ENCODE data around the gene GALNT2.

Gene GALNT2

GRCh38 chr1:230316864-230317745, 250.1 kb downstream of the GALNT2 start:
- no peak overlapping the region for H3K4me3 ChIP-seq (replicated peaks in 1 of 2; ENCODE audit: low read depth in 2 of 2, low read length in 2 of 2)
- TF ChIP-seq, protein P1, sequence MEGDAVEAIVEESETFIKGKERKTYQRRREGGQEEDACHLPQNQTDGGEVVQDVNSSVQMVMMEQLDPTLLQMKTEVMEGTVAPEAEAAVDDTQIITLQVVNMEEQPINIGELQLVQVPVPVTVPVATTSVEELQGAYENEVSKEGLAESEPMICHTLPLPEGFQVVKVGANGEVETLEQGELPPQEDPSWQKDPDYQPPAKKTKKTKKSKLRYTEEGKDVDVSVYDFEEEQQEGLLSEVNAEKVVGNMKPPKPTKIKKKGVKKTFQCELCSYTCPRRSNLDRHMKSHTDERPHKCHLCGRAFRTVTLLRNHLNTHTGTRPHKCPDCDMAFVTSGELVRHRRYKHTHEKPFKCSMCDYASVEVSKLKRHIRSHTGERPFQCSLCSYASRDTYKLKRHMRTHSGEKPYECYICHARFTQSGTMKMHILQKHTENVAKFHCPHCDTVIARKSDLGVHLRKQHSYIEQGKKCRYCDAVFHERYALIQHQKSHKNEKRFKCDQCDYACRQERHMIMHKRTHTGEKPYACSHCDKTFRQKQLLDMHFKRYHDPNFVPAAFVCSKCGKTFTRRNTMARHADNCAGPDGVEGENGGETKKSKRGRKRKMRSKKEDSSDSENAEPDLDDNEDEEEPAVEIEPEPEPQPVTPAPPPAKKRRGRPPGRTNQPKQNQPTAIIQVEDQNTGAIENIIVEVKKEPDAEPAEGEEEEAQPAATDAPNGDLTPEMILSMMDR (IDR thresholded peaks at IDR 0.05; ENCODE audit: low read depth, low read length): no peak
- no peak for DNase-seq (ENCODE audit: low read depth in 2 of 2)

- TF ChIP-seq, protein P1 (IDR thresholded peaks at IDR 0.05; ENCODE audit: low read depth, low read length): no peak
- DNase-seq (ENCODE audit: low read depth in 2 of 2): no peak
- no peak overlapping the region for H3K4me3 ChIP-seq (replicated peaks in 1 of 2; ENCODE audit: low read depth in 2 of 2, low read length in 2 of 2)
Observed at GRCh38 chr1:230317823-230318819, 251.1 kb downstream of the GALNT2 start.

- TF ChIP-seq, protein P1 (IDR thresholded peaks at IDR 0.05; ENCODE audit: low read depth, low read length): no peak
- no peak for DNase-seq (ENCODE audit: low read depth in 2 of 2)
- H3K4me3 ChIP-seq (replicated peaks in 1 of 2; ENCODE audit: low read depth in 2 of 2, low read length in 2 of 2): no peak overlapping the region
Observed at GRCh38 chr1:230319014-230319747, 252.1 kb downstream of the GALNT2 start.

DNA sequence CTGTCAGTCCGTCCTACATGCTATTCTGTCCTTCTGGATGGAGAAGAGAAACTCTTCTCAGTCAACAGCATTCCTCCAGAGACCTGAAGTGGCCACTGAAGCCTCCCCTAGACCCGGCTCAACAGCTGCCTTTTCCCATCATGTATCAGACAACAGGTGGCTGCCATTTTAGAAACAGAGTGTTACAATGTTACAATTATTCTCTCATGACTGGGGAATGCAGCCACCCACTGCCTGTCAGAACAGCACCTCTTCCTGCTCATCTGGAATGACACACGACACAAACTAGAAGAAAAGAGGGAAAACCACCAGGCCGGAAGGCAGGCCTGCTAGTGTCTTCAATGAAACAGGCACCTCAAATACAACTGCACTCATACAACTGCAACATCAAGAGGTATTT, 253.8 kb downstream of the GALNT2 start:
- H3K4me3 ChIP-seq (replicated peaks in 1 of 2; ENCODE audit: low read depth in 2 of 2, low read length in 2 of 2): no peak overlapping the region
- TF ChIP-seq, protein P1 (IDR thresholded peaks at IDR 0.05; ENCODE audit: low read depth, low read length): no peak
- DNase-seq (ENCODE audit: low read depth in 2 of 2): no peak

GRCh38 chr1:230321341-230321740, 254.3 kb downstream of the GALNT2 start:
- H3K4me3 ChIP-seq (replicated peaks in 1 of 2; ENCODE audit: low read depth in 2 of 2, low read length in 2 of 2): no peak overlapping the region
- TF ChIP-seq, protein P1 (IDR thresholded peaks at IDR 0.05; ENCODE audit: low read depth, low read length): no peak
- no peak for DNase-seq (ENCODE audit: low read depth in 2 of 2)

GRCh38 chr1:230321741-230322420, 254.8 kb downstream of the GALNT2 start:
- TF ChIP-seq, protein P1 (IDR thresholded peaks at IDR 0.05; ENCODE audit: low read depth, low read length): no peak
- no peak for DNase-seq (ENCODE audit: low read depth in 2 of 2)
- H3K4me3 ChIP-seq (replicated peaks in 1 of 2; ENCODE audit: low read depth in 2 of 2, low read length in 2 of 2): no peak overlapping the region
